HFF-Myc (cell line): ENCODE data around the gene DPH3.
A peak's percentile ranks its signal among the peaks of the same experiment; 100 is the strongest.

Source experiments
- DNase-seq: peaks from one replicate; pipeline ENCODE4 v3.0.0-alpha.2; 2011; ENCODE audit warnings: low read depth; ENCODE audit errors: extremely low read depth
- H3K4me3 ChIP-seq: replicated peaks from 2 replicates; pipeline ENCODE4 v1.5.1; 2011; ENCODE audit warnings: low read depth, mild to moderate bottlenecking, control low read depth, low read length
- TF ChIP-seq, protein P1 (sequence below): IDR thresholded peaks from 2 replicates; pipeline ENCODE4 v1.5.1; 2012; ENCODE audit warnings: mild to moderate bottlenecking, low read depth, low read length, control low read depth; ENCODE audit errors: missing control alignments

DPH3 gene

DNA sequence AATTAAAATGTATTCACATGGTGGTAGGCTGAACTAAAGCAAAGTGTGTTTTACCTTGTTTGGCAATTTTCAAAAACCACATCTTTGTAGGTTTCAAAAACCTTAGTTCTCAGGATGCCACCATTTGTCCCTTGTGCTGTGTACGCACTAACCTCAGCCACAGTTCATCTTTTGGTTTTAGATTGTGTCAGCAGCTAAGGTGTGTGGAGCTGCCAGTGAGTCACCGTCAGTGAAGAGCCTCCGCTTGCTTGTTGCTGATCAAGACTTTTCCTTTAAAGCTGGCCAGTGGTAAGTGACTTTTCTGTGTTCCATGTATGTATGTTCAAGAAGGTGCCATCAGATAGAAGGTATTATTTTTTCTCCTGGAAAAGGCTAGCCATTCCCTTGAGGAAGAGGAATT is 21.4 kb upstream of the DPH3 start:
- DNase-seq: no peak
- TF ChIP-seq, protein P1, sequence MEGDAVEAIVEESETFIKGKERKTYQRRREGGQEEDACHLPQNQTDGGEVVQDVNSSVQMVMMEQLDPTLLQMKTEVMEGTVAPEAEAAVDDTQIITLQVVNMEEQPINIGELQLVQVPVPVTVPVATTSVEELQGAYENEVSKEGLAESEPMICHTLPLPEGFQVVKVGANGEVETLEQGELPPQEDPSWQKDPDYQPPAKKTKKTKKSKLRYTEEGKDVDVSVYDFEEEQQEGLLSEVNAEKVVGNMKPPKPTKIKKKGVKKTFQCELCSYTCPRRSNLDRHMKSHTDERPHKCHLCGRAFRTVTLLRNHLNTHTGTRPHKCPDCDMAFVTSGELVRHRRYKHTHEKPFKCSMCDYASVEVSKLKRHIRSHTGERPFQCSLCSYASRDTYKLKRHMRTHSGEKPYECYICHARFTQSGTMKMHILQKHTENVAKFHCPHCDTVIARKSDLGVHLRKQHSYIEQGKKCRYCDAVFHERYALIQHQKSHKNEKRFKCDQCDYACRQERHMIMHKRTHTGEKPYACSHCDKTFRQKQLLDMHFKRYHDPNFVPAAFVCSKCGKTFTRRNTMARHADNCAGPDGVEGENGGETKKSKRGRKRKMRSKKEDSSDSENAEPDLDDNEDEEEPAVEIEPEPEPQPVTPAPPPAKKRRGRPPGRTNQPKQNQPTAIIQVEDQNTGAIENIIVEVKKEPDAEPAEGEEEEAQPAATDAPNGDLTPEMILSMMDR: no peak
- no peak overlapping the region for H3K4me3 ChIP-seq

GRCh38 chr3:16284633-16285032 is 19.9 kb upstream of the DPH3 start:
- DNase-seq: no peak
- TF ChIP-seq, protein P1: no peak
- H3K4me3 ChIP-seq: no peak overlapping the region

- TF ChIP-seq, protein P1: no peak
- no peak overlapping the region for H3K4me3 ChIP-seq
- peak; percentile 62 for DNase-seq
These were observed 15.9 kb upstream of the DPH3 start for GRCh38 chr3:16280671-16281070.

DNA sequence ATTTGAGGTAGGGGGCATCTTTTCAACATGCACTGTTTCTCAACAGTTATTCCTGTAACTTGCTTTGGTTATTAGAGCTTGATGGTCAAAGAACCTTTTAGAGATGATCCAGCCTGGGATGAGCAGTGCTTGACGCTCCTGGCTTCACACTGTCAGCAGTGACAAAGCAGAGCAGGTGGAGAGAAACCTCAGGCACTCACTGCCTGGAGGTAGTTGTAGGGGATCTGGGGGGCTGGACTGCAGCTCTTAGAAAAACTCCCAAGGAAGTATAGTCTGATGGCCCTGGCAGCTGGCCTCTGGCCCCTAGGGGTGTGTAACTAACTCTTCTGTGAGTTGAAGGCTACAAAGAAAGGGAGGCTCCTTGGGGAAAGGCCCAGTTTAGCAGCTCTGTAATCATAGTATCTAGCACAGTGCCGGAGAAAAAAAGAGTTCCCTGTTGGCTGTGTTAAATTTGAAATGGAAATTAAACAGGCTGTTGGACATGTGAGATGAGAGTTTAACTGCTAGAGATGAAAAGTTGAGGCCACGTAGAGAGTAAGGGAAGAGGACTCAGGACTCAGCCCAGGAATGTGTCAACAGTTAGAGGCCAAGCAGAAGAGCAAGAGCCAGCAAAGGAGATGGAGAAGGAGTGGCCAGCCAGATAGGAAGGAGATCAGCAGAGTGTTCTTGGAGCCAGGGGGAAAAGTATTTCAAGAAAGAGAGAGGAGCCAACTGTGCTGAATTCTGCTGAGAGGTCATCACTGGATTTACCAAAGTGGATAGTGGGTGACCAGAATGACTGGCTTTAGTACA is 14.5 kb upstream of the DPH3 start:
- TF ChIP-seq, protein P1: no peak
- DNase-seq: no peak
- H3K4me3 ChIP-seq: no peak overlapping the region

GRCh38 chr3:16277471-16277870 is 12.7 kb upstream of the DPH3 start:
- TF ChIP-seq, protein P1: no peak
- no peak overlapping the region for H3K4me3 ChIP-seq

DNA sequence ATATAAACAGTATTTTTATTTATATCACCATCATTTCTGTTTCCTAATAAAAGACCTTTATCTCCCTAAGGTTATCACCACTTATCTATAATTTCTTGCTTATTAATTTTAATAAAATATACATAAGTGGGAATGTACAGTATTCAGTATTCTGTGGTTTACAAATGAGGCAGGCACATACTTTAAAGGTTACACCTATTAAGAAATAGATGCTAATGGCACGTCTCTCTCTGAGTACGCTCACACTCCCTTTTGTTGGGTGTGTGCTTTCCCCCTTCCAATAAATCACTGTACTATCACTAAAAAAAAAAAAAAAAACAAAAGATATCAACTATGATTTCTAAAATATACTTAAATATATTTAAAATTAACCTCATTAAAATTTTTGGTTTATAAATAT is 9.1 kb upstream of the DPH3 start:
- no peak for DNase-seq
- H3K4me3 ChIP-seq: no peak overlapping the region
- TF ChIP-seq, protein P1: no peak

More at GRCh38 chr3:16277471-16277870, 12.7 kb upstream of the DPH3 start:
- DNase-seq: peak; percentile 21
